ENCODE results near the gene SPOP. TPM values are rescaled to one million over a fixed set of nuclear protein-coding genes. Genes with fewer than 3 reads are reported as not detected.

The SPOP gene
- total and polyA plus RNA-seq, 9 of the 15 experiments (the other 6 are each of a cell fraction or from before 2014, with no cell fraction given) = 34.2 to 65.9 (median 39.7) TPM

DNA sequence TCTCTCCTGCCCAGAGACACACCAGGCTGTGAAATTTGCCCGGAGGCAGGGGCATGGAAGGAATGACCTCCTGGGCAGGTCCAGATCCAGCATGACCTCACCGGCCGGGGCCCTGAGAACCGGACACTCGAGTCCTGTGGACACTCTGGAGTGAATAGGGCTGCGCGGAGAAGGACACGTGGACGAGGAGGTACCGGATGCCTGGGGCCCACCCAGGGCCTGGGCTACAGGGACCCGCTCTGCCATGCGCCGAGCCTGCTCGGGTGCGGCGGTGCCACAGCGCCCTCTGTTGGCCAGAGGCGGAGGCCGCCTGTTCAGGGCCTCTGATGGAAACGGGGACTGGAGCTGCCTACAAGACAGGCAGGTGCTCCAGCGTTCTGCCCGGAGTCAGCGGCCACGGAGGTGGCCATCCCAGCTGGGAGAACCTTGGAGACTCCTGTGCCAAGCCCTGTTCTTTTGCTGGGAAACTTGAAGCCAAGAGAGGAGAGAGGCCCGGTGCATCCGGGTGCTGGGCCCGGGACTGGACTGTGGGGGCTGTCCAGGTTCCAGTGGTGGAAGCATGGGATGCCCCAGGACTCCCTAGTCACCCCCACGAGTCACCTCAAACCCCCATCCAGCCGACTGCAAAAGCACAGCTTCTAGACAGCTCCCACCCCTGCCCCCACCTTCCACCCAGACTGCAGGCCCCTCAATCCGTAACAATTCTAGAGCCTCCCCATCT is 121.5 kb downstream of the SPOP start (continued):
- no peak for TF ChIP-seq ARHGAP35 (IDR thresholded peaks at IDR 0.05; ENCODE audit: partially characterized antibody)
- no peak for TF ChIP-seq HSF4 (CRISPR knock-in tag; IDR thresholded peaks at IDR 0.05; ENCODE audit: borderline replicate concordance)
- no peak for TF ChIP-seq CBFB (CRISPR knock-in tag; IDR thresholded peaks at IDR 0.05)
- peak; percentile 91 for TF ChIP-seq SMC3 (conservative IDR thresholded peaks at IDR 0.05; ENCODE audit: insufficient read depth, low read depth, low read length)
- TF ChIP-seq ETS2 (tag; IDR thresholded peaks at IDR 0.05; ENCODE audit: borderline replicate concordance, poor library complexity, severe bottlenecking) = no peak
- no peak for TF ChIP-seq ZNF121 (CRISPR knock-in tag; conservative IDR thresholded peaks at IDR 0.05)
- TF ChIP-seq, protein P1, sequence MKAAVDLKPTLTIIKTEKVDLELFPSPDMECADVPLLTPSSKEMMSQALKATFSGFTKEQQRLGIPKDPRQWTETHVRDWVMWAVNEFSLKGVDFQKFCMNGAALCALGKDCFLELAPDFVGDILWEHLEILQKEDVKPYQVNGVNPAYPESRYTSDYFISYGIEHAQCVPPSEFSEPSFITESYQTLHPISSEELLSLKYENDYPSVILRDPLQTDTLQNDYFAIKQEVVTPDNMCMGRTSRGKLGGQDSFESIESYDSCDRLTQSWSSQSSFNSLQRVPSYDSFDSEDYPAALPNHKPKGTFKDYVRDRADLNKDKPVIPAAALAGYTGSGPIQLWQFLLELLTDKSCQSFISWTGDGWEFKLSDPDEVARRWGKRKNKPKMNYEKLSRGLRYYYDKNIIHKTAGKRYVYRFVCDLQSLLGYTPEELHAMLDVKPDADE (conservative IDR thresholded peaks at IDR 0.05; ENCODE audit: control insufficient read depth, low read depth, low read length) = no peak
- TF ChIP-seq, protein P2, sequence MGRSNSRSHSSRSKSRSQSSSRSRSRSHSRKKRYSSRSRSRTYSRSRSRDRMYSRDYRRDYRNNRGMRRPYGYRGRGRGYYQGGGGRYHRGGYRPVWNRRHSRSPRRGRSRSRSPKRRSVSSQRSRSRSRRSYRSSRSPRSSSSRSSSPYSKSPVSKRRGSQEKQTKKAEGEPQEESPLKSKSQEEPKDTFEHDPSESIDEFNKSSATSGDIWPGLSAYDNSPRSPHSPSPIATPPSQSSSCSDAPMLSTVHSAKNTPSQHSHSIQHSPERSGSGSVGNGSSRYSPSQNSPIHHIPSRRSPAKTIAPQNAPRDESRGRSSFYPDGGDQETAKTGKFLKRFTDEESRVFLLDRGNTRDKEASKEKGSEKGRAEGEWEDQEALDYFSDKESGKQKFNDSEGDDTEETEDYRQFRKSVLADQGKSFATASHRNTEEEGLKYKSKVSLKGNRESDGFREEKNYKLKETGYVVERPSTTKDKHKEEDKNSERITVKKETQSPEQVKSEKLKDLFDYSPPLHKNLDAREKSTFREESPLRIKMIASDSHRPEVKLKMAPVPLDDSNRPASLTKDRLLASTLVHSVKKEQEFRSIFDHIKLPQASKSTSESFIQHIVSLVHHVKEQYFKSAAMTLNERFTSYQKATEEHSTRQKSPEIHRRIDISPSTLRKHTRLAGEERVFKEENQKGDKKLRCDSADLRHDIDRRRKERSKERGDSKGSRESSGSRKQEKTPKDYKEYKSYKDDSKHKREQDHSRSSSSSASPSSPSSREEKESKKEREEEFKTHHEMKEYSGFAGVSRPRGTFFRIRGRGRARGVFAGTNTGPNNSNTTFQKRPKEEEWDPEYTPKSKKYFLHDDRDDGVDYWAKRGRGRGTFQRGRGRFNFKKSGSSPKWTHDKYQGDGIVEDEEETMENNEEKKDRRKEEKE (IDR thresholded peaks at IDR 0.05; ENCODE audit: borderline replicate concordance in 1 of 2, control insufficient read depth in 1 of 2, low read depth in 2 of 2, low read length in 1 of 2) = no peak
- TF ChIP-seq, protein P3, sequence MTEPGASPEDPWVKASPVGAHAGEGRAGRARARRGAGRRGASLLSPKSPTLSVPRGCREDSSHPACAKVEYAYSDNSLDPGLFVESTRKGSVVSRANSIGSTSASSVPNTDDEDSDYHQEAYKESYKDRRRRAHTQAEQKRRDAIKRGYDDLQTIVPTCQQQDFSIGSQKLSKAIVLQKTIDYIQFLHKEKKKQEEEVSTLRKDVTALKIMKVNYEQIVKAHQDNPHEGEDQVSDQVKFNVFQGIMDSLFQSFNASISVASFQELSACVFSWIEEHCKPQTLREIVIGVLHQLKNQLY (CRISPR knock-in tag; conservative IDR thresholded peaks at IDR 0.05) = no peak
- TF ChIP-seq SRSF3 (IDR thresholded peaks at IDR 0.05; ENCODE audit: insufficient read depth, low read length) = no peak
- no peak for TF ChIP-seq PTBP1 (IDR thresholded peaks at IDR 0.05; ENCODE audit: low read depth, low read length)
- TF ChIP-seq, protein P4, sequence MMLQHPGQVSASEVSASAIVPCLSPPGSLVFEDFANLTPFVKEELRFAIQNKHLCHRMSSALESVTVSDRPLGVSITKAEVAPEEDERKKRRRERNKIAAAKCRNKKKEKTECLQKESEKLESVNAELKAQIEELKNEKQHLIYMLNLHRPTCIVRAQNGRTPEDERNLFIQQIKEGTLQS (IDR thresholded peaks at IDR 0.05) = no peak
- TF ChIP-seq, protein P4 (CRISPR knock-in tag; conservative IDR thresholded peaks at IDR 0.05) = no peak
- no peak for TF ChIP-seq BDP1 (IDR thresholded peaks at IDR 0.05; ENCODE audit: insufficient read depth, insufficient read length)
- TF ChIP-seq ZNF124 (CRISPR knock-in tag; IDR thresholded peaks at IDR 0.05) = no peak
- 0 out of 2 replicates have a peak, but pooled peaks have one; percentile 22 for TF ChIP-seq MTA3 (IDR thresholded peaks at IDR 0.05; ENCODE audit: borderline replicate concordance)
- no peak for TF ChIP-seq TEAD2 (tag; IDR thresholded peaks at IDR 0.05)
- TF ChIP-seq, protein P5, sequence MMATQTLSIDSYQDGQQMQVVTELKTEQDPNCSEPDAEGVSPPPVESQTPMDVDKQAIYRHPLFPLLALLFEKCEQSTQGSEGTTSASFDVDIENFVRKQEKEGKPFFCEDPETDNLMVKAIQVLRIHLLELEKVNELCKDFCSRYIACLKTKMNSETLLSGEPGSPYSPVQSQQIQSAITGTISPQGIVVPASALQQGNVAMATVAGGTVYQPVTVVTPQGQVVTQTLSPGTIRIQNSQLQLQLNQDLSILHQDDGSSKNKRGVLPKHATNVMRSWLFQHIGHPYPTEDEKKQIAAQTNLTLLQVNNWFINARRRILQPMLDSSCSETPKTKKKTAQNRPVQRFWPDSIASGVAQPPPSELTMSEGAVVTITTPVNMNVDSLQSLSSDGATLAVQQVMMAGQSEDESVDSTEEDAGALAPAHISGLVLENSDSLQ (IDR thresholded peaks at IDR 0.05) = no peak
- TF ChIP-seq ZNF431 (CRISPR knock-in tag; IDR thresholded peaks at IDR 0.05) = peak; percentile 69; the same call in 1 of the 2 replicates
- no peak for TF ChIP-seq ZNF583 (CRISPR knock-in tag; IDR thresholded peaks at IDR 0.05)
- no peak for TF ChIP-seq KAT8 (IDR thresholded peaks at IDR 0.05; ENCODE audit: low read depth)
